Endothelial cell of umbilical vein (primary cell): ENCODE results near the gene APOBEC3C. TPM values are rescaled to one million over a fixed set of nuclear protein-coding genes. Genes with fewer than 3 reads are reported as not detected.

Experiments used
- BruUV-seq: library from RNA; stranded (reverse); fragments of 400-500 nt; replicated peaks from 2 replicates; lab custom pipeline; 2021; lab: Mats Ljungman, UMichigan
- CTCF ChIA-PET: fragments of 300-600, 350-600 bp; sonication (Branson Sonifier 250); formaldehyde crosslinking; loops from one replicate; lab custom pipeline; 2021; ENCODE audit warnings: antibody characterized with exemption, inconsistent platforms; lab: Charles Lee
- POLR2A ChIA-PET: fragments of 300-600, 350-600 bp; sonication (Branson Sonifier 250); formaldehyde crosslinking; loops from one replicate; lab custom pipeline; 2021; ENCODE audit warnings: antibody characterized with exemption, inconsistent platforms; lab: Charles Lee
- DNase-seq: peaks from one replicate; pipeline ENCODE4 v3.0.0-alpha.2; 2011; ENCODE audit warnings: low read depth, low spot score
- FAIRE-seq: peaks from 2 replicates; lab custom pipeline; 2011; peaks lifted over from hg19 to GRCh38; lab: Jason Lieb, UNC
- H2AFZ ChIP-seq: 2 replicates; pipeline ENCODE4 v1.6.0; 2012; ENCODE audit warnings: low read depth, low read length, control low read depth, inconsistent platforms
- H3K27ac ChIP-seq: 2 replicates; pipeline ENCODE4 v1.5.1; 2011; ENCODE audit warnings: low read depth, mild to moderate bottlenecking, control low read depth, low read length, moderate library complexity; ENCODE audit not compliant: insufficient read depth
- H3K27me3 ChIP-seq, 2 experiments: 2 replicates each; pipeline versions ENCODE4 v1.6.0 to v1.6.1; 2011; ENCODE audit warnings: low read length in 2 of 2, mixed read lengths in 1 of 2; ENCODE audit not compliant: control insufficient read depth in 2 of 2, insufficient read depth in 2 of 2
- H3K36me3 ChIP-seq, 2 experiments: 2 replicates in 1 of 2; 3 replicates in 1 of 2; pipeline ENCODE4 v1.5.1; 2011; ENCODE audit warnings: low read length in 2 of 2, mild to moderate bottlenecking in 1 of 2, moderate library complexity in 1 of 2; ENCODE audit not compliant: control insufficient read depth in 2 of 2, insufficient read depth in 2 of 2; ENCODE audit errors: extremely low read depth in 1 of 2
- H3K4me1 ChIP-seq: 3 replicates; pipeline ENCODE4 v1.5.1; 2011; ENCODE audit warnings: mild to moderate bottlenecking, low read length; ENCODE audit not compliant: control insufficient read depth, insufficient read depth; ENCODE audit errors: extremely low read depth
- H3K4me2 ChIP-seq: 2 replicates; pipeline ENCODE4 v1.6.1; 2011; ENCODE audit warnings: low read length, control low read depth, mixed read lengths; ENCODE audit not compliant: insufficient read depth
- H3K4me3 ChIP-seq, 3 experiments: fragments of 200-600 bp in 1 of 3; sonication (generic), shearing (Covaris generic) in 1 of 3; replicated peaks in 1 of 3; 2 replicates each; pipeline ENCODE4 v1.5.1; 2011 to 2016; ENCODE audit warnings: control low read depth in 3 of 3, low read length in 3 of 3, mild to moderate bottlenecking in 2 of 3, inconsistent platforms in 1 of 3, low read depth in 1 of 3, moderate library complexity in 1 of 3; ENCODE audit not compliant: insufficient read depth in 1 of 3
- H3K79me2 ChIP-seq: 2 replicates; pipeline ENCODE4 v1.6.0; 2012; ENCODE audit warnings: low read length, inconsistent platforms; ENCODE audit not compliant: control insufficient read depth, insufficient read depth
- H3K9ac ChIP-seq: replicated peaks from 2 replicates; pipeline ENCODE3; 2011; ENCODE audit warnings: low read length, control low read depth; ENCODE audit not compliant: insufficient read depth; ENCODE audit errors: extremely low read depth
- H3K9me1 ChIP-seq: replicated peaks from 3 replicates; pipeline ENCODE4 v1.6.0; 2011; ENCODE audit warnings: mild to moderate bottlenecking, low read length; ENCODE audit not compliant: control insufficient read depth, insufficient read depth; ENCODE audit errors: extremely low read depth
- H3K9me3 ChIP-seq: replicated peaks from 2 replicates; pipeline ENCODE4 v1.5.1; 2012; ENCODE audit warnings: low read length, inconsistent platforms; ENCODE audit not compliant: control insufficient read depth, insufficient read depth
- H4K20me1 ChIP-seq: replicated peaks from 2 replicates; pipeline ENCODE3; 2011; ENCODE audit warnings: mild to moderate bottlenecking, low read length; ENCODE audit not compliant: control insufficient read depth, insufficient read depth; ENCODE audit errors: extremely low read depth
- EZH2 ChIP-seq: IDR thresholded peaks from 2 replicates; pipeline ENCODE4 v1.6.1; 2012; ENCODE audit warnings: borderline replicate concordance, low read depth, mild to moderate bottlenecking, moderate library complexity, low read length, inconsistent platforms; ENCODE audit not compliant: severe bottlenecking
- FOS ChIP-seq: IDR thresholded peaks from 2 replicates; pipeline ENCODE4 v1.6.1; 2011; ENCODE audit warnings: mild to moderate bottlenecking, low read length, moderate library complexity, borderline replicate concordance; ENCODE audit not compliant: insufficient read depth
- GATA2 ChIP-seq: IDR thresholded peaks from 2 replicates; pipeline ENCODE4 v1.7.0; 2011; ENCODE audit warnings: low read depth, mild to moderate bottlenecking, moderate library complexity, mixed read lengths, low read length; ENCODE audit not compliant: insufficient read length, insufficient read depth
- MYC ChIP-seq: IDR thresholded peaks from one replicate; pipeline ENCODE4 v1.6.1; 2011; ENCODE audit warnings: mild to moderate bottlenecking, low read depth, low read length
- POLR2A ChIP-seq: IDR thresholded peaks from 2 replicates; pipeline ENCODE4 v1.6.1; 2012; ENCODE audit warnings: low read depth, mild to moderate bottlenecking, control low read depth, low read length
- dilution Hi-C: fragments of 300-500 bp; cut with MboI; formaldehyde crosslinking; loops from one replicate; pipeline ENCODE4 v1.15.0; 2019; ENCODE audit warnings: low sequenced_read_pairs; ENCODE audit not compliant: extremely low pct_ligation_motif_present
- intact Hi-C: fragments of 100-400 bp; cut with micrococcal nuclease; formaldehyde crosslinking; loops from one replicate; pipeline ENCODE4 v1.10.0; 2022
- polyA plus RNA-seq, 4 experiments: library from polyadenylated mRNA; depleted of rRNA in 3 of 4; stranded (reverse) in 3 of 4; unstranded in 1 of 4; fragments of >200 nt; gene quantifications; 2 replicates each; pipeline versions ENCODE4 v1.2.1 to v1.2.3, GENCODE V29; 2011 to 2012; ENCODE audit warnings: missing spikeins in 1 of 4
- total RNA-seq: library from RNA; stranded (reverse); gene quantifications from 2 replicates; pipeline ENCODE4 v1.2.3, GENCODE V29; 2021
- TF ChIP-seq, protein P1 (sequence below): IDR thresholded peaks from 2 replicates; pipeline ENCODE4 v1.6.1; 2011; ENCODE audit not compliant: insufficient read depth, insufficient read length

APOBEC3C gene
- total and polyA plus RNA-seq, 2 donors (not counting 3 experiments of a cell fraction or from before 2014, with no cell fraction given), result 7.6 to 10.6 TPM

DNA sequence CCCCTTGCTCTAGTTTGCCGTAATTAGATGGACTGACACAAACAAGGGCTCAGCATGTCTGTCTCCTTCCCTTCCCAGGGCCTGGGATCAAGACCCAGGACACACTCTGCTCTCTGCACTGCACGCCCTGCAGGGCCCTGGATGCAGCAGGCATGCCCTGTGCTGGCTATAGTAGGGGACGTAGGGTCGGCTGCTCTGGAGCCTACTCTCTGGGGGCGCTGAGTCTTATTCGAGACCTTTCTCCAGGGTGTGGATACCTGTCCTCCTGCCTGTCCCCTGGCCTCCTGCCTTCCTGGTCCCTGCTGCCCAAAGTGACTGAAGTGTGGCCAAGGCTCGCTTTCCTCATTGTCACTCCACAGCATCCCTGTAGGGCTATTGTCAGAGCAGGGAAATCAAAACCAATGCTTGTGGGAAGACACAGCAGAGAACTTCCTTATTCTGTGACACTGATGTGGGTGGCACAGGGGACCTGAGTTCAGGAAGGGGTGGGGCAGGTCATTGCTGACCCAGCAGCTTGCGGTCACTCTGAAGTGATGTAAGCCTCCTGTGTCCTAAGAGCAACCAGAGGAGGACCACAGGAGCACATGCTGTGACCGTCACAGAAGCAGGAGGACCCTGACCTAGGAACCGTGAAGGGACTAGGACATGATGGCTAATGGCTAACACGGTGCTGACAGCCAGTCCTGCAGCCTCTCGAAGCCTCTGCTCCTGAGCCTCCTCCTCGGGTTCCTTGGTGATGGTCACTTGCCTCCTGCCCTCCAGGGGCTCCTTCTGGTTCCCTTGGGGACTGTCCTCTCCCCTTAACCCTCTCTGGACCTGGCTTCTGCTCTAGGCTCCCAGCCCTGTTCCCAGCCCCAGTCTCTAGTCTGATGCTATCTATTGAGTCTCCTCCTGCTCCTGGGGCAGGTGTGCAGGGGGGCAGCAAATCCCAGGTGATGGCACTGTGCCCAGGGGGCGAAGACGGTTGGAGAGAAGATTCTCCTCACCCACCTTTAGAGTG lies 46.3 kb upstream of the APOBEC3C start:
- H3K9me1 ChIP-seq, result no peaks in the 10 kb centered on the region
- H3K36me3 ChIP-seq, result no peaks in the 10 kb centered on the region
- intact Hi-C loops, result no loop called here
- H4K20me1 ChIP-seq, result no peaks in the 10 kb centered on the region
- no peaks in the 10 kb centered on the region for H3K79me2 ChIP-seq
- TF ChIP-seq EZH2 (no peak), FOS (no peak), MYC (no peak), POLR2A (no peak), GATA2 (no peak)
- TF ChIP-seq, protein P1, sequence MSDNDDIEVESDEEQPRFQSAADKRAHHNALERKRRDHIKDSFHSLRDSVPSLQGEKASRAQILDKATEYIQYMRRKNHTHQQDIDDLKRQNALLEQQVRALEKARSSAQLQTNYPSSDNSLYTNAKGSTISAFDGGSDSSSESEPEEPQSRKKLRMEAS, result no peak
- H3K9ac ChIP-seq, result no peak overlapping the region
- no peak overlapping the region for H2AFZ ChIP-seq
- ChIA-PET POLR2A (no interaction called here), CTCF (interaction anchor here (1.4 kb wide), 1 partner anchor 35 kb away, joined by 5 read pairs; no protein-coding TSS in a partner anchor)
- no peak overlapping the region for H3K4me3 ChIP-seq
- H3K4me1 ChIP-seq, result no peaks in the 10 kb centered on the region
- no peak for DNase-seq
- peaks cover 0 to 2% of the 10 kb centered on the region in 2 experiments for H3K27me3 ChIP-seq
- H3K4me2 ChIP-seq, result no peak overlapping the region
- H3K27ac ChIP-seq, result no peak overlapping the region
- H3K9me3 ChIP-seq, result no peaks in the 10 kb centered on the region
- dilution Hi-C loops, result no loop called here
- no TSS peak for BruUV-seq
- FAIRE-seq, result no peak

DNA sequence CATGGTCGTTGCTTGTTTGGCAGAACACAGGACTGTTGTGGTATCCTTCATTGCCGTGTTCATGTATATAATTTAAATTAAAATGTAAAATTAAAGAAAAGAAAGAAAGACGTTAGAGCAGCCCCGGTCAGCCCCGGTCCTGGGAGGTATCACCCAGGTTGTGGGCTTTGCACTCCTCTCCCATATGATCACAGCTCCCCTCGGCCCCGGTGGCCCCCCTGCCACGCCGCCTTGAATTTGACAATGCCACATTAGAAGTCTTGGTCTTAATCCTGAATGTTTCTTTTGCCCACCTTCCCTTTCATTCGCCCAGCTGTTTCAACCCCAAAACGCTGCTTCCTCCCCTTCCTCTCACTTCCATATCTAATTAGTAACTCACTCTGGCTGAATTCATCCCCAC lies 45.3 kb upstream of the APOBEC3C start:
- no peaks in the 10 kb centered on the region for H4K20me1 ChIP-seq
- H2AFZ ChIP-seq, result no peak overlapping the region
- no peak overlapping the region for H3K4me2 ChIP-seq
- no peak overlapping the region for H3K4me3 ChIP-seq
- no peak for FAIRE-seq
- POLR2A ChIA-PET, result no interaction called here
- no peaks in the 10 kb centered on the region for H3K9me1 ChIP-seq
- H3K27ac ChIP-seq, result no peak overlapping the region
- no peak overlapping the region for H3K9ac ChIP-seq
- H3K79me2 ChIP-seq, result no peaks in the 10 kb centered on the region
- intact Hi-C loops, result no loop called here
- no peaks in the 10 kb centered on the region for H3K4me1 ChIP-seq
- H3K27me3 ChIP-seq, result peaks cover 0 to 2% of the 10 kb centered on the region in 2 experiments
- DNase-seq, result no peak
- CTCF ChIA-PET, result interaction anchor here (1.3 to 7.6 kb wide), 3 partner anchors 34 to 99 kb away, joined by 3 to 45 read pairs (median 5); partner anchors contain the start of gene CBX6
- dilution Hi-C loops, result no loop called here
- H3K9me3 ChIP-seq, result no peaks in the 10 kb centered on the region
- BruUV-seq, result no TSS peak
- no peaks in the 10 kb centered on the region for H3K36me3 ChIP-seq
- TF ChIP-seq MYC (no peak), GATA2 (no peak), EZH2 (no peak)
- TF ChIP-seq, protein P1, result no peak
